D341Med (cell line): ENCODE data around the gene CBL.
A peak's percentile ranks its signal among the peaks of the same experiment; 100 is the strongest.

Source experiments
- DNase-seq: peaks from one replicate; pipeline ENCODE4 v3.0.0; 2012; ENCODE audit warnings: low spot score

The CBL gene

DNA sequence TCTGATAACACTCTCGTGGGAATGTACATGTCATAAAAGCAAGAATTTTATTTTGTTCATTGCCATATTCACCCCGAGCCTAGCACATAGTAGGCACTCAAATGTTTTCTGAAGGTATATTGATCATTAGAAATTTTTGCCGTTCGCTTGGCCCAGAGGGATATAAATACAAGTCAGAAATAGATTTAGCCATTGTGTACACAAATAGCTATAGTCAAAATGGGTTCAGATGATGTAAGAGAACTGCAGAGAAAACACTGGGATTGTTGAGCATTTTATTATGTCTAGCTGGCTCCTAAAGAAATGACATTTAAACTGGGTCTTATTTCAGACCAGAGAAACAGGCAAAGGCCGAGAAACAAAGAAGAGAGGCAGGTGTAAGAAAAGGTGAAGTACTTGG is 61.5 kb downstream of the CBL start:
- DNase-seq: no peak

DNA sequence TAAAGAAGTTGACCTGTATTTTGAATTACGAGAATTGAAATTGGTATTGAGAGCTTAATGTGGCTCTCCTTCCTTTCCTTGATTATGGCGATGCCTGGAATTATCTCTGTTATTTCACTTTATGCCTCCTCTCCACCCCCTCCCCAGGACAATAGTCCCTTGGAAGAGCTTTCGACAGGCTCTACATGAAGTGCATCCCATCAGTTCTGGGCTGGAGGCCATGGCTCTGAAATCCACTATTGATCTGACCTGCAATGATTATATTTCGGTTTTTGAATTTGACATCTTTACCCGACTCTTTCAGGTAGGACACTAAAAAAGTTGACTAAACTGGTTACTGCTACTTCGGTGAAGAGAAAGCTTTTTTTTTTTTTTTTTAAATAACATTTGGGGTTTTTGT is 67.6 kb downstream of the CBL start:
- no peak for DNase-seq

DNA sequence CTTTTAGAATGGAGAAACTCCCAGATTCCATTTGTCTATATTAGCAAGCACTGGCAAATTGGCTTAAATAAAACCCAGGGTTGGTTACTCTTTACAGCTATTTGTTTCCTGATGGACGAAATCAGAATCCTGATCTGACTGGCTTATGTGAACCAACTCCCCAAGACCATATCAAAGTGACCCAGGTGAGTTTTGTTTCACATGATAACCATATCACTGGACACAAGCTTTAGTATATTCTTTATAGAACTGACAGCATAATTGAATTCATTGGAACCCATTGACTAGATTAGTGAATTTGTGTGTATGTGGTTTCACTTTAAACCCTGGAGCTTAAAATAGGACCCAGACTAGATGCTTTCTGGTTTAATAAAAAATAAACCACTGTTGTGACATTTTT is 71.5 kb downstream of the CBL start:
- DNase-seq: no peak

DNA sequence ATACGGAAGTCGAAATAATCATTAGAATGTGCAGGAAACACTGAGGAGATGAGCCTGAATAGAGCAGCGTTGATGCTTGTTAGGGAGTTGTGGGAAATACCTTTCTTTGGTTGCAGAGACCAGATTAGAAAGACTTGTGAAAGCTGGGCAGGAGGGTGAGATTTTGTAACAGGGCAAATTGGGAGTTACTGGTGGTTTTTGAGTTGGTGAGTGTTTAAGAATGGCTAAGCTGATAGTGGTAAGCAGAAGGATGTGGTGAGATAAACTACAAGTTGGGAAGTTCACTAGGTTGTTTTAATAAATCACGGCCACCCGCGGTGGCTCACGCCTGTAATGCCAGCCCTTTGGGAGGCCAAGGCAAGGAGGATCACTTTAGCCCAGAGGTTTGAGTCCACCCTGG is 76.4 kb downstream of the CBL start:
- DNase-seq: no peak

DNA sequence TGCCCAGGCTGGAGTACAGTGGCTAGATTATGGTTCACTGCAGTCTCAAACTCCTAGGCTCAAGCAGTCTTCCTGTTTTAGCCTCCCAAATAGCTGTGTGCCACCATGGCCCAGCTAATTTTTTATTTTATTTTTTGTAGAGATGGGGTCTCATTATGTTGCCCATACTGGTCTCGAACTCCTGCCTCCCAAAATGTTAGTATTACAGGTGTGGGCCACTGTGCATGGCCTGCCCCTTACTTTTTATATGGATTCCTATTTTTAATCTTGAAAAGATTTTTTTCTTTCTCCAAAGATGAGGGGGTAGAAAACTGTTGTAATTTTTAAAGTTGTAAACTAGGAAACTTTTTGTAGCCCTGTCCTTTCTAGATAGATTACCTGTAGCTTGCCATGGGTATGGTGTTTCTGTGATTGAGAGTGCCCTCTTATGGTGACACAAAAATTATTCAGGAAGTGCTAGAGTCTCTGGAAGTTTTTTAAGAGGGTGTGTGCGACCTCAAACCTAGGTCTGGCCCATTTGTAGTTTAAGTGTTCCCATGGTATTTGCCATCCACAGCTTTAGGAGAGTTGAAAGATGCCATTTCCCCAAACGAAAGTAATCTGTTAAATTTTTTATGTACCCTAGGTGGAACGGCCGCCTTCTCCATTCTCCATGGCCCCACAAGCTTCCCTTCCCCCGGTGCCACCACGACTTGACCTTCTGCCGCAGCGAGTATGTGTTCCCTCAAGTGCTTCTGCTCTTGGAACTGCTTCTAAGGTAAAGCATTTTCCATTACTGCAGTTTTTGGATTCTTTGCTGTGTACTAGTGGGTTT is 78.4 kb downstream of the CBL start:
- DNase-seq: peak; percentile 48

DNA sequence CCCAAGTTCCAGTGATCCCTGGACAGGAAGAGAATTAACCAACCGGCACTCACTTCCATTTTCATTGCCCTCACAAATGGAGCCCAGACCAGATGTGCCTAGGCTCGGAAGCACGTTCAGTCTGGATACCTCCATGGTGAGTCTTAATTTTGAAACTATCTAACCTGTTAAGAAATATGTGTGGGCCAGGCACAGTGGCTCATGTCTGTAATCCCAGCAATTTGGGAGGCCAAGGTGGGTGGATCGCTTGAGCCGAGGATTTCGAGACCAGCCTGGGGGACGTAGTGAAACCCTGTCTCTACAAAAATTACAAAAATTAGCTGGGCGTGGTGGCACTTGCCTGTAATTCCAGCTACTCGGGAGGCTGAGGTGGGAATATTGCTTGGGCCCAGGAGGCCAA is 79.3 kb downstream of the CBL start:
- no peak for DNase-seq

DNA sequence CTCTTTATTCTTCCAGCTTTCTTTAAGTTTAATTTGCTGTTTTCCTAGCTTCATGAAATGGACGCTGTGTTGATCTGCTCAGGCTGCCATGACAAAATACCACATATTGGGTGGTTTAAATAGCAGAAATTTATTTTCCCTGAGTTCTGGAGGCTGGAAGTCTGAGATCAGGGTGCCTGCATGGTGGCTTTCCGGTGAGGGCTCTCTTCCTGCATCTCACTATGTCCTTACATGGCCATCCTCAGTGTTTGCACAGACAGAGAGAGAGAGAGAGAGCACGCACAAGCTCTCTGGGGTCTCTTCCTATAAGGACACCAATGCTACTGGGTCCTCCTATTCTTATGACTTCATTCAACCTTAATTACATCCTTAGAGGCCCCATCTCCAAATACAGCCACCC is 82.1 kb downstream of the CBL start:
- DNase-seq: no peak

DNA sequence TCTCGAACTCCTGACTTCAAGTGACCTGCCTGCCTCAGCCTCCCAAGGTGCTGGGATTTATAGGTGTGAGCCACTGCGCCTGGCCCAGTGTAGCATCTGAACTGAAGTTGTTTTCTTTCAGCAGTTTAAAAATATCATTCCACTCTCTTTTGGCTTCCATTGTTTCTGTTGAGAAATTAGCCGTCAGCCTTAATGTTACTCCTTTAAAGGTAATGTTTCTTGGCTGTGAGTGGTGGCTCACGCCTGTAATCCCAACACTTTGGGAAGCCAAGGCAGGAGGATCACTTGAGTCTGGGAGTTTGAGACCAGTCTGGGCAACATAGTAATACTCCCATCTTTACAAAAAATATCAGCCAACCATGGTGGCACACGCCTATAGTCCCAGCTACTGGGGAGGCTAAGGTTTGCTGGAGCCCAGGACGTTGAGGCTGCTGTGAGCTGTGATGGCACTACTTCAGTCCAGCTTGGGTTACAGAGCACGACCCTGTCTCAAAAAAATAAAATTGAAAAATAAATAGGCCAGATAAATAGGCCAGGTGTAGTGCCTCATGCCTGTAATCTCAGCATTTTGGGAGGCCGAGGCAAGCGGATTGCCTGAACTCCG is 84.9 kb downstream of the CBL start:
- DNase-seq: no peak

DNA sequence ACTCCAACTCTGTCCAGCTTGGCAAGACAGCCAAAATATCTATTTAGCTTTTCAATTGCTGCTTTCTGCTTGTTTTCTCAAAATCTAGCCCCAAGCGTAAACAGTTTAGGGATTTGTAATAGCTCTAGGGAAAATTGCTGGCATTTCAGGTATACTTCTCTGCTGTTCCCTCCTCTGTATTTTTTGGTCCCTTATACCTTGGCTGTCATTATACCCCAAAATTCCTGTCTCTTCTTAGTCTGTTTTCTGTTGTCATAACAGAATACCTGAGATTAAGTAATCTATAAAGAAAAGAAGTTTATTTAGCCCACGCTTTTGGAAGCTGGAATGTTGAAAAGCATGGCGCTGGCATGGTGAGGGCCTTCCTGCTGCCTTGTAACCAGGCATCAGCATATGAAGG is 87.3 kb downstream of the CBL start:
- no peak for DNase-seq

DNA sequence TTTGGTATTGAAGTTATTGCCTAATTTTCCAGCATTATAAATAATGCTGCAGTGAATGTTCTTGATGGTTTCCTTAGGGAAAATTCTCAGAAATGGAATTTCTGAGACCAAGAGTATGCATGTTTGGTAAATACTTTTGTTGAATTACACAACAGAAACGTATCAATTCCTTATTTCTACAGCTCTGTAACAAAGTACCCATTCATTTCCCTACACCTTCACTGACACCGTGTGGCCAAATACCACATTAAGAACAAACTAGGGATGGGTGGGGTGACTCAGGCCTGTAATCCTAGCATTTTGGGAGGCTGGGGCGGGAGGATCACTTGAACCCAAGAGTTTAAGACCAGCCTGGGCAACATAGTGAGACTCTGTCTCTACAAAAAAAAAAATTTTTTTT is 89.0 kb downstream of the CBL start:
- DNase-seq: no peak

DNA sequence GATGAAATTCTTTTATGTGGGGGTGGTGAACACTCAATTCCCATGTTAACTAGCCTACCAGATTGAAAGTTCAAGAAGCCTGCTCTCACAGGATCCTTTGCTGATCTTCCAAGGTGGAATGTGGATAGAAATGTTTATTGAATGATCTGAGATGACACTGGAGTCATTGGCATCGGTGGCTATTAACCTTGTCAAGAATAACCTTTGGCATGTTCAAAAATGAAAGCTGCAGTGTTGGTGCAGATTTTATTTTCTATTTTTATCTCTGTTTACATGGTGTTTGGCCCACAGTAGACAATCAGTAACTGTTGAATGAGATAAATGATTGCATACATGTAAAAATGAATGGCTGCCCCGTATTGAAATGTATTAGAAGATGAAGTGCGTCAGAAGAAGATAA is 91.8 kb downstream of the CBL start:
- no peak for DNase-seq

DNA sequence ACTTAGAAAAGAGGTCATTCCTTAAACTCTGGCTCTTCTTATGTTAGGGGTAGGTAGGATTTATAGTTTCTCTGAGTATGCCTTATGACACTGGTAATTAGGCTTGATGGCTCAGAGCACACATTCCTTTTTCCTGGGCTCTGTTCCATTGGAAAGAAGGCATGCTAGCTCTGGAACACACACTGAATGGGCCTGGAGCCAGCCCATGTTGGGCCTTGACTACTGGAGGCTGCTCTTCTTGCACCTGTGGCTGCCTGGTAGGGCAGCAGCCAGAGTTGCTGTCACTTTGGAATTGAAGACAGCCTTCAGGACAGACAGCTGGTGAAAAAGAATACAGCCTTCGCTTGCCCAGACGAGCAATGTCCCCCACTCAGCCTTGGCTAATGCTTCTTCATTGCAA is 92.6 kb downstream of the CBL start:
- DNase-seq: no peak

DNA sequence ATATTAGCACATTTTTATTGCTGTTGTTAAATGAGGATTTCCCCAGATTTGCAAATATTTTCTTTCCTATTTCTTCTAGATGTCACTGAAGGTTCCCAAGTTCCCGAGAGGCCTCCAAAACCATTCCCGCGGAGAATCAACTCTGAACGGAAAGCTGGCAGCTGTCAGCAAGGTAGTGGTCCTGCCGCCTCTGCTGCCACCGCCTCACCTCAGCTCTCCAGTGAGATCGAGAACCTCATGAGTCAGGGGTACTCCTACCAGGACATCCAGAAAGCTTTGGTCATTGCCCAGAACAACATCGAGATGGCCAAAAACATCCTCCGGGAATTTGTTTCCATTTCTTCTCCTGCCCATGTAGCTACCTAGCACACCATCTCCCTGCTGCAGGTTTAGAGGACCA is 93.3 kb downstream of the CBL start:
- DNase-seq: no peak

DNA sequence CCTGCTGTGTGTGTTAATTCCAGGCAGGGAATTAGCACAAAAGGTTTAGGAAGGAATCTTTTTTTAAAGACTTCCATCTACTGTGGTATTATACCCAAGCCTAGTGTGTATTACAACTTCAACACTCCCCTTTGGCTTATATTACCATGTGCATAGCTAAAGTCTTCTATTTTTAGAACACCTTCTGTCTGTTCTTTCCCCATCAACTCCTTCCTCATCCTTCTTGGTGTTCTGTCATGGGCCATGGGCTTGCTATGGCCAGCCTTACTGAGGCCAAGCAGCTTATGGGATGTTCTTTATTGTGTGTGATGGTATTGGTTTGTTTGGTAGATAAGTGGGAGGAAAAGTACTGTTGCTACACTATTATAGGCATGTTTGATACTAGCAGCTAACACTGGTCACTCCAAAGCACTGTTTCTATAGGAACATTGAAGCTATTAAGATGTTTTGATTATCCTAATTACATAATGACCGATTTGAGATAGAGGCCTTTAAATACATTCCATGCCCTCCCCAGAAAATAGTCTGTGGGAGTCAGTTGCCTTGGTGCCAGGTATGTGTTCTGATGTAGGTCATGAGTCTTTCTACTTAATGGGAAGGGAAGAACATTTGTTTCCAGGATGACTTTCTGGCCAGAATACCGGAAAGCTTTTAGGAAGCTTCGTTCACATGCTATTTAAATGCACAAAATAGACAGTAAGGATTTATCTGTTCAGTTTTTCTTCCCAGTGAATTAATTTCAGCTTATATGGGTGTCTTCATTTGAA is 94.2 kb downstream of the CBL start:
- DNase-seq: no peak

DNA sequence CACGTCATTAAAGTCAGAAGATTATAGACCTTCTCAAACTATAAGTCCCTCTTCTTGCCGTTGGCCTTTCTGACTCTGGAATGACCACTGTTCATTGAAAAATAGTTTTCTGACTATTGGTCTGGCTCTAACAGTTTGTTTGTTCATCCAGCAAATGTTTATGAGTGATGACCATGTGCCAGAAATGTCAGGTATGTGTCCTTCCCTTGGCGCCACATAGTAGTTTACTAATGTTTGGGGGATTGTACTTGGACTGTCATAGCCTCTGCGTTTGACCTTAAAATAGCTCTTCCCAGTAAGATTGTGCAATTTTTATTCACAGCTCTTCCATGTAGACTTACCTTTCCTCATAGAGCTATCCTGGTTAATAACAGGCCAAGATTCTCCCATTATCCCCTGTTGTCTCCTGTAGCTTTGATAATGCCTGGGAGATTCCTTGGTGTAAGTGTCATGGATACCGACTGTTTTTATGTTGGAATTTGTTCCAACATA is 97.1 kb downstream of the CBL start:
- DNase-seq: no peak

DNA sequence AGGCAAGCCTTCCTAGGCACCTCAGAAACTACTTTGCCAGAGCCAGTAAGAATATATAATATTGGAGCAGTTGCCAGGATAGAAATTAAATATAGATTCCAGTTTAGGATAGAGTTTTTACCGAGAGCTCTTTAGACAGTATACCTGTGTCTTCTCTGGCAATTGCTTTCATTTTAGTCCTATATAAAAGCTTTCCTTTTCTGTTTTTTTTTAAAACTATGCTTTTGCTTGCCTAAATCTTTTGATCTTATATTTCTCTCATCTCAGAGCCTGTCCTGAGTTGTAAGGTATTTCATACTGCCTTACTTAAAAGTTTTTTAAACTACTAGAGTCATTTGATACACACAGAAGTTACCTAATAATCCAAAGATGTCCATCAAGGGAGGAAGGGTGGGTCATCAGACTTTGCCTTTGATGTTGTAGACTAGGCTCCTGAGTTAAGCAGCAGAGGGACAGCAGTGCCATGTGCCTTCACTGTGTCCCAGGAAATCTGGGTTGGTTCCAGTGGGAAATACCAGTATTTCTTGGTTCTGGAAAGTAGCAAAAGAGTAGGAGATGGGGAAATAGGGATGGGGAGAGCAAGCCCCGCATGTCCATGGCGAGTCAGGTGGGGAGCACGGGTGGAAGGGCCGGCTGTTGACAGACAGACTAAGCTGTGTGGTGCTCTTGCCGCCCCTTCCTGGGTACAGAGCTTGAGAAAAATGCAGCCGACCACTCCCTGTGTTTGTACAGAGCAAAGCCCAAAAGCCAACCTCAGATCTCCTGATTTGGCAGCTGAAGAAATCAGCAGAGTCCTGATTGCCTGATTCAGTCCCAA is 99.6 kb downstream of the CBL start:
- no peak for DNase-seq

DNA sequence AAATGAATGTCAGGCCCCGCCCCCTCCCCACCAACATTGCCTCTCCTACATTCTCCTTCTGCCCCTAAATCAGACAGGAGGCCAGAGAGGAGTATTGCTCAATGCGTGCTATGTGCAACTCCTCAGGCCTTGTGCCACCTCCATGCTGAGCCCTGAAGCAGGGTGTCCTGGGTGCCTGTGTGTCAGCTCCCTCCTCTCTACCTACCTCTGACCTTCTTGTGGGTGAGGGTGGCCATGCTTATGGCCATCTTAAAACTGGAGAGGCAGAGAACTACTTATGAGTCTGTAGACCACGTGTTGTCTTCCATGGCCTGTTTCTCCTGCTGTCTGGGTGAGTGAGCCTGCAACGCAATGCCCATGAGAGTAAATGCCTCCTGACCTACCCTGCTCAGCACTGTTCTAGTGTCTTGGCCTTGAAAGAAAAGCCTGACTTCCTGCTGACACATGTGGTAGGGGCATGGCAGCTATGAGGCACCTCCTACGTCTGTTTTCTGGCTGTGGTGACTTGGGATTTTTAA is 100.3 kb downstream of the CBL start:
- no peak for DNase-seq

DNA sequence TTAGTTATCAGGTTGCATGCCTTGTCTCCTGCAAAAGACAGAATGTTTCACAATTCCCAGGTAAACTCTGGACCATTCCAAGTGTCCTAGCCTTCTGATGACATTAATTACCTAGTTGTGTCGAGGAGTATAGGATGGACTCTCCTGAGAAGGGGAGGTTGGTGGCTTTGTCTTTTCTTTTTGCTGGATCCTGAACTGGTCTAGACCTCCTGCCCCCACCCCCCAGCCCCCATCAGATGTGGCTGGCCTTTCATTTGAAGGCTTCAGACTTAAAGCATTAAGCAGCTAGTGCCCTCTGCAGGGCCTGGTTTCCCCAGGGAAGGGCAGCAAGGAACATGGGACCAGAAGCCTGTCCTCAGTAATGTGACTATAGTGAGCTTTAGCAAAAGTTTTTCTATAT is 101.1 kb downstream of the CBL start:
- no peak for DNase-seq

DNA sequence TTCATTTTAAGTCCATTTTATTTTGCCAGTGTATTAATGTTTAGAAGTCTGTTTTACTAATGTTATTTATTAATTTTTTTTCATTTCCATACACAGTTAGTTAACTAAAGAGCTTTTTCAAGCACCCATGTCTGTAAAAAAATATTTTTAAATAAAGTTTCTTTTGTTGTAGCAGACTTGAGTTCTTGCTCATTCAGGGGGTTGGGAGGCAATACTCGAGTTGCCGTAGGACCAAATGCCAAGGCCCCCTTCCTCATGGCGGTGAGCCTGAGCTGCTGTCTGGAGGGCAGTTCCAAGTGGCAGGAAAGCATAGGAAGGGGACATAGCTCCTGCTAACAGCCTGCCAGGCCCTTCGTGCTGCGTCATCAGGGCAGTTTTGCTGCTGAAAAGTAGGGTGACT is 101.8 kb downstream of the CBL start:
- no peak for DNase-seq

DNA sequence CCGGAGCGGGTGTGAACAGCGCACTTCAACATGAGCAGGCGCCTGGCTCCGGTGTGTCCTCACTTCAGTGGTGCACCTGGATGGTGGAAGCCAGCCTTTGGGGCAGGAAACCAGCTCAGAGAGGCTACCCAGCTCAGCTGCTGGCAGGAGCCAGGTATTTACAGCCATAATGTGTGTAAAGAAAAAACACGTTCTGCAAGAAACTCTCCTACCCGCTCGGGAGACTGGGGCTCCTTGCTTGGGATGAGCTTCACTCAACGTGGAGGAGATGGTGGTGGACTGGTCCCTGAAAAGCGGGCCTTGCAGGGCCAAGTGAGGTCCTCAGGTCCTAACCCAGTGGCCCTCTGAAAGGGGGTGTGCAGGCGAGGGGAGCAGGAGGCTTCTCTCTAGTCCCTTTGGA is 103.3 kb downstream of the CBL start:
- no peak for DNase-seq

DNA sequence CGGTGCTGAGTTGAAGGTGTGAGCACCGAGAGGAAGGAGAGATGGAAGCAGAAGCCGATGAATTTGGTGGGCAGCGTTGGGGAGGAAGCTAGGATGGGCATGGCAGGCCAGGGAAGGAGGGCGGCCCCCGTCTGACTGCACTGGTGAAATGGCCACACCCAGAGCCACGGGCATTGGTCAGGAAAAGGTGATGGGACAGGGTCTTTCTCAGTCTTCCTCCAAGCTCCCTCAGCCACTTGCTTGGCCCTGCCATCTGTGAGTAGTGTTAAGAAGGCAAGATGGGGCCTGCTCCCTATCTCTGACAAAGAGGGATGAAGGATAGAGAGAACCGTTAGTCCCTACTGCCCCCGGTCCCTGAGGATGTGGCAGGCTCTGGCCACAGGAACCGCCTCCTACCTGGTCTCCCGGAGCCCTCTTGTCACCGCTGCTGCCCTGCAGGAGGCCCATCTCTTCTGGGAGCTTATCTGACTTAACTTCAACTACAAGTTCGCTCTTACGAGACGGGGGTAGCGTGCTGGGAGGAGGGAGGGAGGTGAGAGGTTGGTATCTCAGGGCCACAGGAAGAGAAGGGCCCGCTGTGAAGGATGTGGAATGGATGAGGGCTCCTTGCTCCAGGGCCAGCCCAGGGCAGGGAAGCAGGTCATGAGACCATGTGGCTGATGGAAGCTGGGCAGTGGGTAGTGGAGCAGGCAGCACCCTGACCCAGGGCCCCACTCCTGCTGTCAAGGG is 104.0 kb downstream of the CBL start:
- no peak for DNase-seq
